Mucosa of gallbladder (tissue), 1 donor: ENCODE measurements around the gene RALY. TPM values are rescaled to one million over a fixed set of nuclear protein-coding genes. Genes with fewer than 3 reads are reported as not detected.

Source experiments
- total RNA-seq: library from RNA; stranded (reverse); gene quantifications from one replicate; pipeline ENCODE4 v1.2.1, GENCODE V29; 2021
- donor health status: DM: no; HTN: no; CAD: no.

Gene RALY
- total RNA-seq, 1 donor from 2014 or later, result 116 TPM

Other genes starting within 250 kb of the RALY start
- gene CHMP4B, start 182.6 kb upstream of the RALY start, total RNA-seq, result 117 TPM
- gene EIF2S2, start 118.3 kb downstream of the RALY start, total RNA-seq, result 36.7 TPM
- gene ASIP, start 247.5 kb downstream of the RALY start, total RNA-seq, result not detected